Measurements from ENCODE around the gene ITGB7. TPM values are rescaled to one million over a fixed set of nuclear protein-coding genes. Genes with fewer than 3 reads are reported as not detected.

Gene ITGB7
- polyA plus RNA-seq, 1 donor (not counting 4 experiments of a cell fraction or from before 2014, with no cell fraction given), result 0.83 TPM

DNA sequence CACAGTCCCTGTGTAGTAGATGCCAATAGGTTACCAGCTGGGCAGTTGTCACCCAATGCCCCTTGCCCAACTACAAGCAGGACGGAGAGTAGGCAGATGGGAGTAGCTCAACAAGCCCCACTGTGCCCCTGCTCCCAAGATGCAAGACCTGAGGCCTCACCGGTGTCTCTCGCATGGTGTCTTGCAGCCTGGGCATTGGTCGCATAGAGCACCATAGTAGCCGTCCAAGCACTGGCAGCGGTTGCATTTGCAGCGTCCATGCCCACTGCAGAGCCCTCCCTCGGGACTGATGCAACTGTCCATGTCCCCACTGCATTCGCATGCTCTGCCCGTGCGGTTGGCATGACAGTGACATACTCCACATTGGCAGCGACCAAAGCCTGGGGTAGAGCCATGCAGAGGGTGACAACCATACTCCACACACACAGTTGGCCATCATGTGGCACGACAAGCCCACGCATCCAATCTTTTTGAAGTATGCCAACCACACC, 14.5 kb downstream of the ITGB7 start:
- no peak for DNase-seq (ENCODE audit: low read depth, low spot score)
- Histone ChIP-seq H4K20me1 (ENCODE audit: control insufficient read depth, extremely low read depth, insufficient read depth, low read length) (no peaks in the 10 kb centered on the region), H3K27ac (ENCODE audit: control insufficient read depth, insufficient read depth, low read length) (no peak overlapping the region), H3K4me1 (ENCODE audit: control insufficient read depth, extremely low read depth, insufficient read depth, low read length) (no peaks in the 10 kb centered on the region), H3K36me3 (ENCODE audit: control insufficient read depth in 2 of 2, extremely low read depth in 1 of 2, insufficient read depth in 2 of 2, low read length in 2 of 2) (peaks cover 7% of the 10 kb centered on the region in 2 experiments), H3K4me3 (ENCODE audit: control insufficient read depth in 2 of 3, extremely low read depth in 1 of 3, insufficient read depth in 2 of 3, low read depth in 1 of 3, low read length in 3 of 3) (no peak overlapping the region), H3K4me2 (ENCODE audit: control insufficient read depth, extremely low read depth, insufficient read depth, low read depth, low read length) (no peak overlapping the region), H3K9me1 (ENCODE audit: control insufficient read depth, extremely low read depth, insufficient read depth, low read length) (no peaks in the 10 kb centered on the region), H3K9me3 (ENCODE audit: control insufficient read depth, low read depth, low read length) (no peaks in the 10 kb centered on the region), H3K9ac (ENCODE audit: control insufficient read depth, extremely low read depth, insufficient read depth, low read length) (no peak overlapping the region), H2AFZ (ENCODE audit: control insufficient read depth, low read length) (no peak overlapping the region), H3K79me2 (ENCODE audit: control insufficient read depth, insufficient read depth, low read length) (no peaks in the 10 kb centered on the region), H3K27me3 (ENCODE audit: control insufficient read depth, extremely low read depth, insufficient read depth, low read length) (no peaks in the 10 kb centered on the region)
- FAIRE-seq, result no peak
- dilution Hi-C loops (cut with MboI; ENCODE audit: extremely low pct_ligation_motif_present, low sequenced_read_pairs), result no loop called here
- TF ChIP-seq EZH2 (IDR thresholded peaks at IDR 0.05; ENCODE audit: low read length), result no peak
- TF ChIP-seq, protein P1, sequence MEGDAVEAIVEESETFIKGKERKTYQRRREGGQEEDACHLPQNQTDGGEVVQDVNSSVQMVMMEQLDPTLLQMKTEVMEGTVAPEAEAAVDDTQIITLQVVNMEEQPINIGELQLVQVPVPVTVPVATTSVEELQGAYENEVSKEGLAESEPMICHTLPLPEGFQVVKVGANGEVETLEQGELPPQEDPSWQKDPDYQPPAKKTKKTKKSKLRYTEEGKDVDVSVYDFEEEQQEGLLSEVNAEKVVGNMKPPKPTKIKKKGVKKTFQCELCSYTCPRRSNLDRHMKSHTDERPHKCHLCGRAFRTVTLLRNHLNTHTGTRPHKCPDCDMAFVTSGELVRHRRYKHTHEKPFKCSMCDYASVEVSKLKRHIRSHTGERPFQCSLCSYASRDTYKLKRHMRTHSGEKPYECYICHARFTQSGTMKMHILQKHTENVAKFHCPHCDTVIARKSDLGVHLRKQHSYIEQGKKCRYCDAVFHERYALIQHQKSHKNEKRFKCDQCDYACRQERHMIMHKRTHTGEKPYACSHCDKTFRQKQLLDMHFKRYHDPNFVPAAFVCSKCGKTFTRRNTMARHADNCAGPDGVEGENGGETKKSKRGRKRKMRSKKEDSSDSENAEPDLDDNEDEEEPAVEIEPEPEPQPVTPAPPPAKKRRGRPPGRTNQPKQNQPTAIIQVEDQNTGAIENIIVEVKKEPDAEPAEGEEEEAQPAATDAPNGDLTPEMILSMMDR (optimal IDR thresholded peaks at IDR 0.05 in 1 of 3, IDR thresholded peaks at IDR 0.05 in 1 of 3, conservative IDR thresholded peaks at IDR 0.05 in 1 of 3; ENCODE audit: extremely low read depth in 1 of 3, insufficient read depth in 2 of 3, low read length in 3 of 3), result no peak

DNA sequence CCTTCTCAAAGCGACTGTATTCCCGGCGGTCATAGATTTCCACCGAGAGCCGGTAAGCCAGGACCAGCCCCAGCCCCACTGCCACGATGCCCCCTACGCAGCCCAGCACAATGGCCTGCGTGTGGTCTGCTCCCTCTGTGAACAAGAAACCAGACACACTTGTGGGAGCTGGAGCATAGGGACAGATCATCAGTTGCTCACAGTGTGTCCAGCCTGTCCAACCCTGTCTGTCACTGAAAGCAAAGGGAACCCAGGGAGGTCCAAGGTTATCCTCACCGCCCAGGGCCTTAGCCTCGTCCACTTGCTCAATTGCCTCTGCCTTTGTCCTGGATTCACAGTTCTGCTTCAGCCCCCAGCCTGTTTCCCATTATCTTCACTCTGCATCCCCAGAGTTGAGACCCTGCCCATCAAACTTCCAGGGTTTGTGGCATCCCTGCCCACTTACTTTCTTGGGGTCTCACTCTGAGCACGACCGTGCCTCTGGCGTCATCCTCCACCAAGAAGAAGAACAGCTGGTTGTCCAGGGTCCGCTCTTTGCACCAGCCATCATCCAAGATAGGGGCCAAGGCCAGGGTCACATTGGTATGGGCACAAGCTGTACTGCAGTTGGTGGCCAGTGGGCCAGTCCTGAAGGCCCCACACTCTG, 15.0 kb downstream of the ITGB7 start:
- no peaks in the 10 kb centered on the region for H3K4me1 ChIP-seq (ENCODE audit: control insufficient read depth, extremely low read depth, insufficient read depth, low read length)
- no peak overlapping the region for H3K27ac ChIP-seq (ENCODE audit: control insufficient read depth, insufficient read depth, low read length)
- no peaks in the 10 kb centered on the region for H3K9me3 ChIP-seq (ENCODE audit: control insufficient read depth, low read depth, low read length)
- H3K4me3 ChIP-seq (ENCODE audit: control insufficient read depth in 2 of 3, extremely low read depth in 1 of 3, insufficient read depth in 2 of 3, low read depth in 1 of 3, low read length in 3 of 3), result no peak overlapping the region
- no peak overlapping the region for H3K9ac ChIP-seq (ENCODE audit: control insufficient read depth, extremely low read depth, insufficient read depth, low read length)
- H3K9me1 ChIP-seq (ENCODE audit: control insufficient read depth, extremely low read depth, insufficient read depth, low read length), result no peaks in the 10 kb centered on the region
- H4K20me1 ChIP-seq (ENCODE audit: control insufficient read depth, extremely low read depth, insufficient read depth, low read length), result no peaks in the 10 kb centered on the region
- no peak overlapping the region for H3K4me2 ChIP-seq (ENCODE audit: control insufficient read depth, extremely low read depth, insufficient read depth, low read depth, low read length)
- dilution Hi-C loops (cut with MboI; ENCODE audit: extremely low pct_ligation_motif_present, low sequenced_read_pairs), result no loop called here
- H3K27me3 ChIP-seq (ENCODE audit: control insufficient read depth, extremely low read depth, insufficient read depth, low read length), result no peaks in the 10 kb centered on the region
- no peak for TF ChIP-seq EZH2 (IDR thresholded peaks at IDR 0.05; ENCODE audit: low read length)
- TF ChIP-seq, protein P1 (optimal IDR thresholded peaks at IDR 0.05 in 1 of 3, IDR thresholded peaks at IDR 0.05 in 1 of 3, conservative IDR thresholded peaks at IDR 0.05 in 1 of 3; ENCODE audit: extremely low read depth in 1 of 3, insufficient read depth in 2 of 3, low read length in 3 of 3), result no peak
- FAIRE-seq (no peak), DNase-seq (ENCODE audit: low read depth, low spot score) (no peak)
- H3K79me2 ChIP-seq (ENCODE audit: control insufficient read depth, insufficient read depth, low read length), result no peaks in the 10 kb centered on the region
- H3K36me3 ChIP-seq (ENCODE audit: control insufficient read depth in 2 of 2, extremely low read depth in 1 of 2, insufficient read depth in 2 of 2, low read length in 2 of 2), result peaks cover 7 to 11% of the 10 kb centered on the region in 2 experiments
- H2AFZ ChIP-seq (ENCODE audit: control insufficient read depth, low read length), result no peak overlapping the region

Data from keratinocyte (primary cell).